Psoas muscle (tissue), 8 donors: Measurements from ENCODE around the gene SLC24A1. TPM values are rescaled to one million over a fixed set of nuclear protein-coding genes. Genes with fewer than 3 reads are reported as not detected.

Experiments used
- ATAC-seq, 4 donors: fragments of 200-7000 bp; cut with Tn5 transposase; one replicate each; pipeline ENCODE4 v1.9.1; 2020; ENCODE audit warnings: moderate library complexity in 3 of 4, mild to moderate bottlenecking in 2 of 4
- DNase-seq, 2 donors: peaks; one replicate each; pipeline ENCODE4 v3.0.0-alpha.2; 2020
- H3K27ac ChIP-seq: fragments of 200-600 bp; one replicate; pipeline ENCODE4 v1.8.0; 2022
- H3K27me3 ChIP-seq, 3 donors: fragments of 200-600 bp in 1 of 3; one replicate each; pipeline versions ENCODE4 v1.6.1 to v1.8.0; 2013 to 2022; ENCODE audit warnings: low read length in 2 of 3, mild to moderate bottlenecking in 2 of 3, moderate library complexity in 1 of 3; ENCODE audit not compliant: insufficient read depth in 3 of 3
- H3K36me3 ChIP-seq, 2 donors: fragments of 200-600 bp in 1 of 2; one replicate each; pipeline versions ENCODE4 v1.6.1 to v1.8.0; 2013 to 2022; ENCODE audit warnings: low read depth in 1 of 2, mild to moderate bottlenecking in 1 of 2, moderate library complexity in 1 of 2; ENCODE audit not compliant: insufficient read depth in 1 of 2
- H3K4me1 ChIP-seq: fragments of 200-600 bp; one replicate; pipeline ENCODE4 v1.8.0; 2022
- H3K4me3 ChIP-seq: fragments of 200-600 bp; one replicate; pipeline ENCODE4 v1.8.0; 2022; ENCODE audit warnings: mild to moderate bottlenecking
- H3K9me3 ChIP-seq: fragments of 200-600 bp; one replicate; pipeline ENCODE4 v1.8.0; 2022
- WGBS, 3 donors: extraction: QIAGEN DNeasy Blood & Tissue Kit; methylation state at CpG; one replicate each; pipeline versions ENCODE4 v1.1.6 to v1.1.7; 2013; 5-methylcytosine and 5-hydroxymethylcytosine counted together
- intact Hi-C, 2 donors: fragments of 100-400 bp; cut with DNase I; formaldehyde crosslinking; loops; one replicate each; pipeline versions ENCODE4 v1.11.0 to v1.14.2; 2022
- polyA plus RNA-seq, 3 donors: library from polyadenylated mRNA; stranded (reverse); fragments of 200-250 nt; gene quantifications; one replicate each; pipeline ENCODE4 v1.2.3, GENCODE V29; 2013
- total RNA-seq, 4 donors: library from RNA; stranded (reverse); fragmentation: NEBNext Ultra II Directional in 2 of 4; extraction: Animal tissue kit (Norgen Biotek cat#: 25700) in 2 of 4; gene quantifications; one replicate each; pipeline versions ENCODE4 v1.2.1 to v1.2.4, GENCODE V29; 2021 to 2023
- TF ChIP-seq, protein P1 (sequence below): fragments of 200-600 bp; IDR thresholded peaks from one replicate; pipeline ENCODE4 v1.8.0; 2022; ENCODE audit warnings: antibody characterized with exemption
- donor health status: healthy with polysubstance abuse.
- donor health status: DM: no; HTN: no; CAD: no; lungs with moderate emphysema.
- donor health status: Bipolar disorder and iron deficiency.
- donor health status: healthy.
- donor health status: DM: yes; HTN: yes; CAD: no.
- donor health status: DM: no; HTN: no; CAD: no.
- donor health status: DM: no; HTN: no; CAD: no.
- donor health status: DM: yes; HTN: yes; CAD: no.

SLC24A1 gene
- total and polyA plus RNA-seq, 7 donors, result 0.20 to 2.2 (median 0.74) TPM

DNA sequence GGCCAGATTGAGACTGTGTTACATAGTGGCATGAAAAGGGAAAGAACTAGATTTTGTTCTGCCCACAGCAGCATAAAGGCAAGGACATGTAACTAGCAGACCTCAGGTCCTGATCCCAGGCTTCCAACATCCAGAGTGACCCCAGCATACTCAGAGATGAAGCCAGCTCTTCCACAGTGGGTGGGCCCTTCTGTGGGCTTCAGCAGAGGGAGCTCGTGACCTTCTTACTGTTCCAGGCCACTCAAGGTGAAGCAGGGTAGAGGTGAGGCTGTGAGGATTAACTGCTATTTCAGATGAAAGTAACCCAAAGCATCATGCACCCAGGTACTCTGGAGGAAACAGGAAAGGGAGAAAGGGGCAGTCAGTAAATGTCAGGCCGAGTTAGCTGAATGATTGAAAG is 905 bp upstream of the SLC24A1 start:
- intact Hi-C loops, result no loop called here
- Histone ChIP-seq H3K9me3 (no peaks in the 10 kb centered on the region), H3K4me3 (no peak overlapping the region), H3K4me1 (no peaks in the 10 kb centered on the region), H3K27me3 (no peaks in the 10 kb centered on the region), H3K27ac (no peak overlapping the region), H3K36me3 (no peaks in the 10 kb centered on the region)
- WGBS, 3 donors, result 85 to 94% (median 88%) methylated on average over 2 of the region's 2 CpGs
- no peak for DNase-seq
- TF ChIP-seq, protein P1, sequence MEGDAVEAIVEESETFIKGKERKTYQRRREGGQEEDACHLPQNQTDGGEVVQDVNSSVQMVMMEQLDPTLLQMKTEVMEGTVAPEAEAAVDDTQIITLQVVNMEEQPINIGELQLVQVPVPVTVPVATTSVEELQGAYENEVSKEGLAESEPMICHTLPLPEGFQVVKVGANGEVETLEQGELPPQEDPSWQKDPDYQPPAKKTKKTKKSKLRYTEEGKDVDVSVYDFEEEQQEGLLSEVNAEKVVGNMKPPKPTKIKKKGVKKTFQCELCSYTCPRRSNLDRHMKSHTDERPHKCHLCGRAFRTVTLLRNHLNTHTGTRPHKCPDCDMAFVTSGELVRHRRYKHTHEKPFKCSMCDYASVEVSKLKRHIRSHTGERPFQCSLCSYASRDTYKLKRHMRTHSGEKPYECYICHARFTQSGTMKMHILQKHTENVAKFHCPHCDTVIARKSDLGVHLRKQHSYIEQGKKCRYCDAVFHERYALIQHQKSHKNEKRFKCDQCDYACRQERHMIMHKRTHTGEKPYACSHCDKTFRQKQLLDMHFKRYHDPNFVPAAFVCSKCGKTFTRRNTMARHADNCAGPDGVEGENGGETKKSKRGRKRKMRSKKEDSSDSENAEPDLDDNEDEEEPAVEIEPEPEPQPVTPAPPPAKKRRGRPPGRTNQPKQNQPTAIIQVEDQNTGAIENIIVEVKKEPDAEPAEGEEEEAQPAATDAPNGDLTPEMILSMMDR, result no peak
- ATAC-seq, result no peak

DNA sequence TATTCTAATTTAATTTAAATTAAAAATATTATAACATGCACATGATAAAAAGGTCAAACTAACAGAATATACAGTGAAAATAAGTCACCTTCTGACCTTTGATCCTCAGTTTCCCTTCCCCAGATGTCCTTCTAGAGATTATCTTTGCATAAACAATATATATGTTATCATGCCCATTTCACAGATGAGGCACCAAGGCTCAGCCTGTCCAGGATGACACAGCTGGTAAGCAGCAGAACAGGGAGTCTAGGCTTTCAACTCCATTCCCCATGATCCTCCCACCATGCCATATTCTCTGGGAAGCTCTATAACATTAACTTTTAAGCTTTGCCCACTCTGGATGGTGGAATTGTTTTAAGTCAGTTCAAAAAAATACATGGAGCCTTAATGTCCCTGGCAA is 1.4 kb downstream of the SLC24A1 start:
- no peak overlapping the region for H3K27ac ChIP-seq
- H3K4me3 ChIP-seq, result no peak overlapping the region
- no peaks in the 10 kb centered on the region for H3K4me1 ChIP-seq
- no peaks in the 10 kb centered on the region for H3K27me3 ChIP-seq
- H3K36me3 ChIP-seq, result no peaks in the 10 kb centered on the region
- TF ChIP-seq, protein P1, result no peak
- no peak for ATAC-seq
- H3K9me3 ChIP-seq, result no peaks in the 10 kb centered on the region
- intact Hi-C loops, result no loop called here
- DNase-seq, result no peak

DNA sequence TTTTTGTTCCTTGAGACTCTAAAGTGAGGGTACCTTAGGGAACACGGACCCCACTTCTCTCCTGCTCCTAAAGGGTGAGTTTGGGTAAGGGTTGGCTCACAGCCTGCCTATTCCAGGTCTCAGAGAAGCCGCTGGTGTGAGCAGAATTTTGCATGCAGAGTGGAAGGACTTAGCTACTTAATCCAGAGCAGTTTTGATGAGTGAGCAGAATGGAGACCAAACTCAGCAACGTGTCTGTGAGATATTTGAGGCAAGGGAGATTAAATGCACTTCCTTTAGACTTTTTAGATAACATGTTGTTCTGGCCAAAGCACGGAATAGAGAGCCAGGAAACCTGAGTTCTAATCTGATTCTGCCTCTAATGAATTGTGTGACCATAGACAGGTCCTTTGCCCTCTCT is 5.1 kb downstream of the SLC24A1 start:
- Histone ChIP-seq H3K4me3 (no peak overlapping the region), H3K9me3 (no peaks in the 10 kb centered on the region), H3K27ac (no peak overlapping the region), H3K27me3 (no peaks in the 10 kb centered on the region), H3K36me3 (no peaks in the 10 kb centered on the region), H3K4me1 (no peaks in the 10 kb centered on the region)
- no peak for DNase-seq
- ATAC-seq, result no peak
- intact Hi-C loops, result no loop called here
- TF ChIP-seq, protein P1, result no peak
- 61 to 72% (median 70%) methylated on average over 4 of the region's 4 CpGs for WGBS, 3 donors

DNA sequence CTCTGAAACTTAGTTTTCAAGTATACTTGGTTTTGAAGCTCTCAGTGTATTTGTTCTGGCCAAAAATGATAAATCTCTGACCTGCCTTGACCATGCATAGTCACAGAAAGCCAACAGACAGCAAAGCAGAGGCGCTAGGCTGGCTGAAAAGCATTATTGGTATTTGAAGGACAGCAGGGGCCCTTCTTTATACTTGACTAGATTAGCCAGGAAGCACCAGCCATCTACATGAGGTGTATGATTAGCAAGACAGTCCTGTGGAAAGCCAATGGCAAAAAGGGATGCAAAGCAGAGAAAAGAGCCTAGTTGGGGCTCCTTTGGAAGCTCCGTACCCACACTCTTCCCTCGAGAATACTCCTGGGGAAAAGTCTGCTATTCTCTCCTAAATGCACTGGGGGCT is 7.8 kb downstream of the SLC24A1 start:
- WGBS, 3 donors, result 93 to 99% (median 95%) methylated on average over 3 of the region's 3 CpGs
- ATAC-seq, result no peak
- intact Hi-C loops, result no loop called here

DNA sequence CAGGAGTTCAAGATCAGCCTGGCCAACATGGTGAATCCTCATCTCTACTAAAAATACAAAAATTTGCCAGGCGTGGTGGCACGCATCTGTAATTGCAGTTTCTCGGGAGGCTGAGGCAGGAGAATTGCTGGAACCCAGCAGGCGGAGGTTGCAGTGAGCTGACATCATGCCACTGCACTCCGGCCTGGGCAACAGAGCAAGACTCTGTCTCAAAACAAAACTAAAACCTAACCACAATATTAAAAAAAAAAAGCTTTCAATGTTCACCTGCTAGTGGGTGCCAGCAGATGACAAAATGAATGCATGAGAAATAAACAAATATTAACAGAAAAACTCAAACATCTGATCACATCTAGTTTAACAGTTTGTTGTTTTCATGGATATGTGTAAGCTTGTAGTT is 9.0 kb downstream of the SLC24A1 start:
- intact Hi-C loops, result loop anchor here (10.0 kb wide), 4 partner anchors 194 to 654 kb away; partner anchors contain the start of gene RAB11A (in 1 of the 2)

More for the DNA sequence above, 7.8 kb downstream of the SLC24A1 start:
- Histone ChIP-seq H3K36me3 (no peaks in the 10 kb centered on the region), H3K9me3 (no peaks in the 10 kb centered on the region), H3K4me1 (no peaks in the 10 kb centered on the region), H3K27me3 (no peaks in the 10 kb centered on the region), H3K4me3 (no peak overlapping the region), H3K27ac (no peak overlapping the region)
- no peak for DNase-seq
- TF ChIP-seq, protein P1, result no peak

More for the DNA sequence above, 9.0 kb downstream of the SLC24A1 start:
- Histone ChIP-seq H3K27me3 (no peaks in the 10 kb centered on the region), H3K36me3 (no peaks in the 10 kb centered on the region), H3K9me3 (no peaks in the 10 kb centered on the region), H3K4me3 (no peak overlapping the region), H3K4me1 (no peaks in the 10 kb centered on the region), H3K27ac (no peak overlapping the region)
- no peak for ATAC-seq
- TF ChIP-seq, protein P1, result no peak
- WGBS, 3 donors, result 94 to 98% (median 97%) methylated on average over 5 of the region's 5 CpGs
- no peak for DNase-seq
